Astrocyte of the spinal cord (primary cell): ENCODE measurements around the gene TMEM18.

Source experiments
- DNase-seq: peaks from one replicate; pipeline ENCODE4 v3.0.0; 2011; ENCODE audit warnings: low read depth, low spot score
- H3K4me3 ChIP-seq: 2 replicates; pipeline ENCODE4 v1.5.1; 2011; ENCODE audit warnings: low read depth, mild to moderate bottlenecking, low read length, moderate library complexity
- CTCF ChIP-seq: IDR thresholded peaks from 2 replicates; pipeline ENCODE4 v1.5.1; 2012; ENCODE audit warnings: low read depth, mild to moderate bottlenecking, low read length, inconsistent platforms
- in situ Hi-C: cut with HindIII; loops from 2 replicates; pipeline ENCODE4 v1.10.0; 2017; ENCODE audit warnings: low sequenced_read_pairs

The TMEM18 gene

DNA sequence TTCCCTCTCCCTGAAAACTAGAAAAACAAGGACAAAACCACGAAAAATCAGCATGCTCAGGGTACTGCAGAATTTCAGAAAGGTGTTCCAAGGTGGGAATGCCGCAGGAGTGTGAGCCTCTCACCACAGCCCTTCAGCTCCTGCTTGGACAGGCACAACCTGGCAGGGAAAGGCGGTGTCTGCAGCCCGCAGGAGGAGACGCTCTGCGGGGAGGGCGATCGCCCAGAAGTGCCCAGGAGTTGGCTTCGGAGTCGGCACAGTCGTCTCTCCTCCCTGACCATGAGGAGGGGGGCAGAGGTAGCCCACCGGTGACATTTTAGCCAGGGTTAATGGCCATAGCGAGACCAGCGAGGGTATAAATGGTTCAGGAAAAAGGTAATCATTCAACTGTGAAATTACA lies 57.2 kb downstream of the TMEM18 start:
- in situ Hi-C loops: no loop called here
- TF ChIP-seq CTCF: no peak
- H3K4me3 ChIP-seq: no peak overlapping the region
- DNase-seq: no peak

- in situ Hi-C loops: no loop called here
- TF ChIP-seq CTCF: no peak
- no peak overlapping the region for H3K4me3 ChIP-seq
- DNase-seq: no peak
Measured at GRCh38 chr2:618422-618990, 58.7 kb downstream of the TMEM18 start.

DNA sequence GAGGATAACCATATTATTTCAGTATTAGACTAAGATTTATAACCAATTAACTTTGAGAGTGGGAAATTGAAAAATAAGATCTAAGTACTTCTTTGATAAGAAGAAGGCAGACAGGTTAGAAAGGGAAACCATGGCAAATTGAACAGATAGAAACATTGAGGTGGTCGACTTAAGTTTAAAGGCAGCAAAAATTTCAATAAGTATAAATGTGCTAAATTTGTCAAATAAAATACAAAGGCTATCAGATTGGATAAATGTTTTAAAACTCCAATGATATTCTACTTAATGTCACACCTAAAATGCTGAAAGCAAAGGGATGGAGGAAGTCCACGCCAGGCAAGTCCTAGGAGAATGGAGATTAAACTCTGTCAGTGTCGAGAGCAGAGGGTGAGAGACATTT lies 59.2 kb downstream of the TMEM18 start:
- H3K4me3 ChIP-seq: no peak overlapping the region
- in situ Hi-C loops: no loop called here
- no peak for TF ChIP-seq CTCF
- no peak for DNase-seq
